MM.1S (cell line): ENCODE data around the gene CDK8.

Source experiments
- DNase-seq: peaks from one replicate; pipeline ENCODE4 v3.0.0-alpha.2; 2015
- H2AFZ ChIP-seq: fragments of 300-600 bp; sonication (generic); 2 replicates; pipeline ENCODE4 v1.6.0; 2016; ENCODE audit warnings: antibody characterized with exemption, low read length
- H3F3A ChIP-seq: fragments of 300-600 bp; sonication (generic); 2 replicates; pipeline ENCODE4 v1.6.1; 2016; ENCODE audit warnings: mild to moderate bottlenecking, antibody characterized with exemption, low read length, moderate library complexity, mixed read lengths; ENCODE audit not compliant: insufficient read depth
- H3K27ac ChIP-seq: fragments of 300-600 bp; sonication (generic); 2 replicates; pipeline ENCODE4 v1.5.1; 2016; ENCODE audit warnings: mild to moderate bottlenecking, low read length
- H3K27me3 ChIP-seq: fragments of 300-600 bp; sonication (generic); replicated peaks from 2 replicates; pipeline ENCODE4 v1.6.0; 2016; ENCODE audit warnings: low read length; ENCODE audit not compliant: insufficient read depth
- H3K36me3 ChIP-seq: fragments of 300-600 bp; sonication (generic); replicated peaks from 2 replicates; pipeline ENCODE4 v1.6.1; 2016; ENCODE audit warnings: mild to moderate bottlenecking, low read length, mixed read lengths; ENCODE audit not compliant: insufficient read depth
- H3K4me1 ChIP-seq: fragments of 300-600 bp; sonication (generic); 2 replicates; pipeline ENCODE4 v1.6.1; 2016; ENCODE audit warnings: low read length, mixed read lengths
- H3K4me2 ChIP-seq: fragments of 300-600 bp; sonication (generic); 2 replicates; pipeline ENCODE4 v1.6.0; 2016; ENCODE audit warnings: low read depth, low read length
- H3K4me3 ChIP-seq: fragments of 300-600 bp; sonication (generic); 2 replicates; pipeline ENCODE4 v1.5.1; 2016; ENCODE audit warnings: low read length, mixed read lengths
- H3K79me2 ChIP-seq: fragments of 300-600 bp; sonication (generic); 2 replicates; pipeline ENCODE4 v1.6.1; 2016; ENCODE audit warnings: mixed run types, low read length, mixed read lengths
- H3K9ac ChIP-seq: fragments of 300-600 bp; sonication (generic); 2 replicates; pipeline ENCODE4 v1.6.1; 2016; ENCODE audit warnings: low read length, mixed read lengths
- H3K9me2 ChIP-seq: fragments of 300-600 bp; sonication (generic); replicated peaks from 2 replicates; pipeline ENCODE4 v1.6.1; 2016; ENCODE audit warnings: mild to moderate bottlenecking, low read length, mixed read lengths; ENCODE audit not compliant: insufficient read depth
- H3K9me3 ChIP-seq: fragments of 300-600 bp; sonication (generic); replicated peaks from 2 replicates; pipeline ENCODE4 v1.6.1; 2016; ENCODE audit warnings: mild to moderate bottlenecking, low read length, mixed read lengths; ENCODE audit not compliant: insufficient read depth
- H4K20me1 ChIP-seq: fragments of 300-600 bp; sonication (generic); 2 replicates; pipeline ENCODE4 v1.6.1; 2016; ENCODE audit warnings: mild to moderate bottlenecking, low read length, moderate library complexity, mixed read lengths; ENCODE audit not compliant: insufficient read depth
- EZH2 ChIP-seq: fragments of 300-600 bp; sonication (generic); optimal IDR thresholded peaks from 2 replicates; pipeline ENCODE3; 2017; ENCODE audit warnings: low read depth, mild to moderate bottlenecking, antibody characterized with exemption, low read length, mixed read lengths
- EZH2phosphoT487 ChIP-seq: fragments of 300-600 bp; sonication (generic); IDR thresholded peaks from 2 replicates; pipeline ENCODE4 v1.6.1; 2018; ENCODE audit warnings: antibody characterized with exemption, low read length
- TF ChIP-seq, protein P1 (sequence below): fragments of 300-600 bp; sonication (generic); IDR thresholded peaks from 2 replicates; pipeline ENCODE4 v1.5.1; 2016; ENCODE audit warnings: antibody characterized with exemption, low read length, mixed read lengths

Gene CDK8

DNA sequence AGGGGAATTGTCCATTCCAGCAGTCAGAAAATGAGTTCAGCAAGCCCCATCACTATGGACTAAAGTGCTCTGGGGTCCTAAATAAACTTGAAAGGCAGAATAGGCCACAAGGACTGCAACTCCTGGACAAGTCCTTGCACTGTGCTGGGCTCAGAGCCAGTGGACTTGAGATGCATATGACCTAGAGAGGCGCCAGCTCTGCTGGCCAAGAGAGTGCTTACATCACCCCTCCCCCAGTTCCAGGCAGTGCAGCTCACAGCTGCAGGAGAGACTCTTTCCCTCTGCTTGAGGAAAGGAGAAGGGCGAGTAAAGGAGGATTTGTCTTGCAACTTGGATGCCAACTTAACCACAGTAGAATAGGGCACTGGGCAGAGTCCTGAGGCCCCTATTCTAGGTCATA, 194.1 kb downstream of the CDK8 start:
- Histone ChIP-seq H3K27me3 (no peaks in the 10 kb centered on the region), H4K20me1 (no peaks in the 10 kb centered on the region), H3K9me3 (no peaks in the 10 kb centered on the region), H3K36me3 (no peaks in the 10 kb centered on the region), H3K27ac (no peak overlapping the region), H3K4me2 (no peak overlapping the region), H2AFZ (no peak overlapping the region), H3K9me2 (no peaks in the 10 kb centered on the region), H3K9ac (no peak overlapping the region), H3F3A (no peaks in the 10 kb centered on the region), H3K4me1 (no peaks in the 10 kb centered on the region), H3K4me3 (no peak overlapping the region), H3K79me2 (no peaks in the 10 kb centered on the region)
- no peak for DNase-seq
- TF ChIP-seq, protein P1, sequence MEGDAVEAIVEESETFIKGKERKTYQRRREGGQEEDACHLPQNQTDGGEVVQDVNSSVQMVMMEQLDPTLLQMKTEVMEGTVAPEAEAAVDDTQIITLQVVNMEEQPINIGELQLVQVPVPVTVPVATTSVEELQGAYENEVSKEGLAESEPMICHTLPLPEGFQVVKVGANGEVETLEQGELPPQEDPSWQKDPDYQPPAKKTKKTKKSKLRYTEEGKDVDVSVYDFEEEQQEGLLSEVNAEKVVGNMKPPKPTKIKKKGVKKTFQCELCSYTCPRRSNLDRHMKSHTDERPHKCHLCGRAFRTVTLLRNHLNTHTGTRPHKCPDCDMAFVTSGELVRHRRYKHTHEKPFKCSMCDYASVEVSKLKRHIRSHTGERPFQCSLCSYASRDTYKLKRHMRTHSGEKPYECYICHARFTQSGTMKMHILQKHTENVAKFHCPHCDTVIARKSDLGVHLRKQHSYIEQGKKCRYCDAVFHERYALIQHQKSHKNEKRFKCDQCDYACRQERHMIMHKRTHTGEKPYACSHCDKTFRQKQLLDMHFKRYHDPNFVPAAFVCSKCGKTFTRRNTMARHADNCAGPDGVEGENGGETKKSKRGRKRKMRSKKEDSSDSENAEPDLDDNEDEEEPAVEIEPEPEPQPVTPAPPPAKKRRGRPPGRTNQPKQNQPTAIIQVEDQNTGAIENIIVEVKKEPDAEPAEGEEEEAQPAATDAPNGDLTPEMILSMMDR, result no peak
- no peak for TF ChIP-seq EZH2phosphoT487
- no peak for TF ChIP-seq EZH2

DNA sequence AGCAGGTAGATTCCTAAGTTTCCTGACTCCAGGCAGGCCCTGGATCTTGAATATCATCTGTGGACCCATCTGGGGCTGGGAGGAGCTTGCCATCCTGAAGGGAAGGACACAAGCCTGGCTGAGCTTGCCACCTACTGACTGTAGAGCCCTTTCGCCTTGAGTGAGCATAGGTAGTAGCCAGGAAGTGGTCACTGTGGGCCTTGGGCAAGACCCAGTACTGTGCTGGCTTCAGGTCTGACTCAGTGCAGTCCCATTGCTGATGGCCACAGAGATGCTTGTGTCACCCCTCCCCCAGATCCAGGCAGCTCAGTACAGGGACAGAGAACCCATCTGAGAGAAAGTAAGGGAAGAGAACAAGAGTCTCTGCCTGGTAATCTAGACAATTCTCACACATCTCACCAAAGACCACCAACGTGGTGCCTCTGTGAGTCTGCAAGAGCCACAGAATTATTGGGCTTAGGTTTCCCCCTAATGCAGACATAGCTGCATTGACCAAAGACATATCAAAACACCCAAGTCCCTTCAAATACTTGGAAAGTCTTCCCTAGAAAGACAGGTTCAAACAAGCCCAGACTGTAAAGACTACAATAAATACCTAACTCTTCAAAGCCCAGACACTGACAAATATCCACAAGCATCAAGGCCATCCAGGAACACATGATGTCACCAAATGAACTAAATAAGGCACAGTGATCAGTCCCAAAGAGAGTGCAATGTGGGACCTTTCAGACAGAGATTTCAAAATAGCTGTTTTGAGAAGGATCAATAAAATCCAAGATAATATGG, 195.3 kb downstream of the CDK8 start:
- Histone ChIP-seq H3K4me3 (no peak overlapping the region), H3K9ac (no peak overlapping the region), H3F3A (no peaks in the 10 kb centered on the region), H3K36me3 (no peaks in the 10 kb centered on the region), H2AFZ (no peak overlapping the region), H3K4me2 (no peak overlapping the region), H3K79me2 (no peaks in the 10 kb centered on the region), H3K27me3 (no peaks in the 10 kb centered on the region), H3K27ac (no peak overlapping the region), H4K20me1 (no peaks in the 10 kb centered on the region), H3K9me2 (no peaks in the 10 kb centered on the region), H3K4me1 (no peaks in the 10 kb centered on the region), H3K9me3 (no peaks in the 10 kb centered on the region)
- TF ChIP-seq, protein P1, result no peak
- TF ChIP-seq EZH2phosphoT487, result no peak
- no peak for TF ChIP-seq EZH2
- DNase-seq, result no peak
